ENCODE data around the gene SYT14. TPM values are rescaled to one million over a fixed set of nuclear protein-coding genes. Genes with fewer than 3 reads are reported as not detected.

SYT14 gene
- total RNA-seq, 1 donor from 2014 or later = not detected

- no peaks in the 10 kb centered on the region for H3K4me1 Mint-ChIP-seq
- H3K9me3 Mint-ChIP-seq = no peaks in the 10 kb centered on the region
- no peak overlapping the region for H3K4me3 Mint-ChIP-seq
- intact Hi-C loops (cut with micrococcal nuclease) = no loop called here
- DNase-seq (no peak), ATAC-seq (ENCODE audit: low read depth) (no peak)
- H3K27ac Mint-ChIP-seq = no peak overlapping the region
- POLR2A ChIA-PET = no interaction called here
- CTCF ChIA-PET = no interaction called here
- H3K27me3 Mint-ChIP-seq = no peaks in the 10 kb centered on the region
- no peak for TF ChIP-seq CTCF (IDR thresholded peaks at IDR 0.05)
- no peaks in the 10 kb centered on the region for H3K36me3 Mint-ChIP-seq (ENCODE audit: low read depth)
Measured at GRCh38 chr1:210022044-210022443, 84.0 kb downstream of the SYT14 start.

- ChIA-PET POLR2A (no interaction called here), CTCF (no interaction called here)
- H3K9me3 Mint-ChIP-seq = no peaks in the 10 kb centered on the region
- no peaks in the 10 kb centered on the region for H3K36me3 Mint-ChIP-seq (ENCODE audit: low read depth)
- no peak overlapping the region for H3K4me3 Mint-ChIP-seq
- no peaks in the 10 kb centered on the region for H3K4me1 Mint-ChIP-seq
- no peaks in the 10 kb centered on the region for H3K27me3 Mint-ChIP-seq
- DNase-seq (no peak), ATAC-seq (ENCODE audit: low read depth) (no peak)
- no peak overlapping the region for H3K27ac Mint-ChIP-seq
- TF ChIP-seq CTCF (IDR thresholded peaks at IDR 0.05) = no peak
- intact Hi-C loops (cut with micrococcal nuclease) = no loop called here
Measured at GRCh38 chr1:210024282-210024681, 86.3 kb downstream of the SYT14 start.

GRCh38 chr1:210024996-210025395, 87.0 kb downstream of the SYT14 start:
- Mint-ChIP-seq H3K4me1 (no peaks in the 10 kb centered on the region), H3K36me3 (ENCODE audit: low read depth) (no peaks in the 10 kb centered on the region), H3K27me3 (no peaks in the 10 kb centered on the region), H3K27ac (no peak overlapping the region), H3K4me3 (no peak overlapping the region), H3K9me3 (no peaks in the 10 kb centered on the region)
- intact Hi-C loops (cut with micrococcal nuclease) = no loop called here
- ChIA-PET POLR2A (no interaction called here), CTCF (no interaction called here)
- ATAC-seq (ENCODE audit: low read depth) (no peak), DNase-seq (no peak)
- TF ChIP-seq CTCF (IDR thresholded peaks at IDR 0.05) = no peak

GRCh38 chr1:210025870-210026269, 87.9 kb downstream of the SYT14 start:
- Mint-ChIP-seq H3K36me3 (ENCODE audit: low read depth) (no peaks in the 10 kb centered on the region), H3K4me1 (no peaks in the 10 kb centered on the region), H3K4me3 (no peak overlapping the region), H3K27ac (no peak overlapping the region), H3K27me3 (peaks cover 3% of the 10 kb centered on the region), H3K9me3 (peaks cover 2% of the 10 kb centered on the region)
- intact Hi-C loops (cut with micrococcal nuclease) = no loop called here
- POLR2A ChIA-PET = no interaction called here
- CTCF ChIA-PET = no interaction called here
- DNase-seq (no peak), ATAC-seq (ENCODE audit: low read depth) (no peak)
- TF ChIP-seq CTCF (IDR thresholded peaks at IDR 0.05) = no peak

- H3K4me3 Mint-ChIP-seq = no peak overlapping the region
- H3K9me3 Mint-ChIP-seq = peaks cover 2% of the 10 kb centered on the region
- intact Hi-C loops (cut with micrococcal nuclease) = no loop called here
- H3K36me3 Mint-ChIP-seq (ENCODE audit: low read depth) = no peaks in the 10 kb centered on the region
- TF ChIP-seq CTCF (IDR thresholded peaks at IDR 0.05) = no peak
- no peaks in the 10 kb centered on the region for H3K4me1 Mint-ChIP-seq
- ATAC-seq (ENCODE audit: low read depth) = no peak
- ChIA-PET CTCF (no interaction called here), POLR2A (no interaction called here)
- no peak overlapping the region for H3K27ac Mint-ChIP-seq
- H3K27me3 Mint-ChIP-seq = peaks cover 3% of the 10 kb centered on the region
- DNase-seq = no peak
Measured at GRCh38 chr1:210027994-210028393, 90.0 kb downstream of the SYT14 start.
